HCT116 (cell line): ENCODE measurements around the gene NBL1. TPM values are rescaled to one million over a fixed set of nuclear protein-coding genes. Genes with fewer than 3 reads are reported as not detected.

Experiments used
- ATAC-seq: fragments of 200-7000 bp; cut with Tn5 transposase; 2 replicates; pipeline ENCODE4 v1.9.1; 2020; ENCODE audit warnings: mild to moderate bottlenecking, moderate library complexity
- BruUV-seq: library from RNA; stranded (reverse); fragments of 400-500 nt; replicated peaks from 2 replicates; lab custom pipeline; 2021; lab: Mats Ljungman, UMichigan
- CTCF ChIA-PET: fragments of 300-600 bp; sonication (Branson Sonifier 250); formaldehyde crosslinking; loops from one replicate; lab custom pipeline; 2021; ENCODE audit warnings: antibody characterized with exemption; lab: Charles Lee
- POLR2A ChIA-PET: fragments of 300-600, 350-600 bp; sonication (Branson Sonifier 250); formaldehyde crosslinking; loops from one replicate; lab custom pipeline; 2021; ENCODE audit warnings: antibody characterized with exemption; lab: Charles Lee
- RAD21 ChIA-PET, 2 experiments: fragments of 300-600 bp; sonication (Branson Sonifier 250); formaldehyde crosslinking; loops; one replicate each; lab custom pipeline; 2023; ENCODE audit warnings: low total read pairs in 2 of 2; ENCODE audit not compliant: uncharacterized antibody in 2 of 2, unreplicated experiment in 2 of 2, low non-redundant PET in 1 of 2; lab: Charles Lee
- DNase-seq: peaks from one replicate; pipeline ENCODE4 v3.0.0-alpha.2; 2010; ENCODE audit warnings: low read depth, low spot score
- H2AFZ ChIP-seq: fragments of 200-600 bp; shearing (Covaris generic), sonication (generic); 2 replicates; pipeline ENCODE4 v1.6.1; 2017; ENCODE audit warnings: low read depth, mixed run types, mixed read lengths, antibody characterized with exemption, low read length; ENCODE audit not compliant: poor library complexity, severe bottlenecking
- H3K27ac ChIP-seq: 2 replicates; pipeline ENCODE4 v1.5.1; 2012; ENCODE audit warnings: low read depth, low read length
- H3K27me3 ChIP-seq: fragments of 200-600 bp; sonication (generic); 2 replicates; pipeline ENCODE4 v1.6.1; 2016; ENCODE audit warnings: mixed run types, low read length, mixed read lengths; ENCODE audit not compliant: insufficient read depth
- H3K36me3 ChIP-seq, 2 experiments: fragments of 200-500 bp in 1 of 2; fragments of 200-600 bp in 1 of 2; sonication (Bioruptor generic) in 1 of 2; sonication (generic) in 1 of 2; 2 replicates each; pipeline versions ENCODE4 v1.5.1 to v1.6.1; 2014 to 2016; ENCODE audit warnings: low read length in 2 of 2, inconsistent platforms in 1 of 2, mixed read lengths in 1 of 2, mixed run types in 1 of 2; ENCODE audit not compliant: insufficient read depth in 2 of 2, control insufficient read depth in 1 of 2
- H3K4me1 ChIP-seq, 2 experiments: fragments of 200-600 bp in 1 of 2; sonication (generic) in 1 of 2; 2 replicates each; pipeline versions ENCODE4 v1.5.1 to v1.6.1; 2012 to 2017; ENCODE audit warnings: low read length in 2 of 2, inconsistent platforms in 1 of 2, mild to moderate bottlenecking in 1 of 2, mixed read lengths in 1 of 2, mixed run types in 1 of 2, moderate library complexity in 1 of 2; ENCODE audit not compliant: insufficient read depth in 2 of 2, control insufficient read depth in 1 of 2
- H3K4me2 ChIP-seq: fragments of 200-600 bp; sonication (generic); 2 replicates; pipeline ENCODE4 v1.6.1; 2017; ENCODE audit warnings: mixed run types, low read length, mixed read lengths
- H3K4me3 ChIP-seq, 2 experiments: fragments of 200-600 bp in 1 of 2; sonication (generic) in 1 of 2; replicated peaks in 1 of 2; 2 replicates each; pipeline ENCODE4 v1.5.1; 2011 to 2016; ENCODE audit warnings: low read length in 2 of 2, control low read depth in 1 of 2, low read depth in 1 of 2, mild to moderate bottlenecking in 1 of 2, mixed read lengths in 1 of 2, mixed run types in 1 of 2
- H3K79me2 ChIP-seq: fragments of 200-600 bp; sonication (generic); 2 replicates; pipeline ENCODE4 v1.6.1; 2017; ENCODE audit warnings: mild to moderate bottlenecking, mixed run types, low read length, moderate library complexity, mixed read lengths; ENCODE audit not compliant: insufficient read depth
- H3K9ac ChIP-seq: fragments of 200-600 bp; sonication (generic); 2 replicates; pipeline ENCODE4 v1.6.1; 2016; ENCODE audit warnings: low read length, mixed read lengths
- H3K9me2 ChIP-seq: fragments of 200-600 bp; sonication (generic), shearing (Covaris generic); 2 replicates; pipeline ENCODE4 v1.6.1; 2017; ENCODE audit warnings: mixed run types, mild to moderate bottlenecking, moderate library complexity; ENCODE audit not compliant: insufficient read depth
- H3K9me3 ChIP-seq, 2 experiments: fragments of 200-500 bp in 1 of 2; fragments of 200-600 bp in 1 of 2; sonication (Bioruptor generic) in 1 of 2; sonication (generic) in 1 of 2; 2 replicates each; pipeline ENCODE4 v1.6.1; 2014 to 2017; ENCODE audit warnings: low read length in 2 of 2, mixed read lengths in 2 of 2, inconsistent platforms in 1 of 2, low read depth in 1 of 2, mild to moderate bottlenecking in 1 of 2, mixed run types in 1 of 2, moderate library complexity in 1 of 2; ENCODE audit not compliant: control insufficient read depth in 1 of 2, insufficient read depth in 1 of 2
- H4K20me1 ChIP-seq: fragments of 200-600 bp; sonication (generic), shearing (Covaris generic); 2 replicates; pipeline ENCODE4 v1.6.1; 2017; ENCODE audit warnings: mixed run types, mild to moderate bottlenecking, moderate library complexity; ENCODE audit not compliant: insufficient read depth
- CEBPB ChIP-seq: IDR thresholded peaks from 2 replicates; pipeline ENCODE4 v1.6.1; 2012; ENCODE audit warnings: low read depth
- FOSL1 ChIP-seq: IDR thresholded peaks from 2 replicates; pipeline ENCODE4 v1.6.1; 2012; ENCODE audit warnings: low read depth
- RAD21 ChIP-seq: IDR thresholded peaks from 2 replicates; pipeline ENCODE4 v1.6.1; 2012; ENCODE audit warnings: low read depth, mild to moderate bottlenecking
- SP1 ChIP-seq: IDR thresholded peaks from 2 replicates; pipeline ENCODE4 v1.6.1; 2012; ENCODE audit warnings: low read depth
- SRF ChIP-seq: IDR thresholded peaks from 2 replicates; pipeline ENCODE4 v1.6.1; 2012; ENCODE audit warnings: low read depth
- TCF7L2 ChIP-seq: IDR thresholded peaks from 2 replicates; pipeline ENCODE4 v1.7.0; 2011; ENCODE audit warnings: borderline replicate concordance, inconsistent platforms; ENCODE audit not compliant: insufficient read depth, insufficient read length; ENCODE audit errors: extremely low read depth
- ZFX ChIP-seq: fragments of 450-650 bp; IDR thresholded peaks from 2 replicates; pipeline ENCODE4 v1.6.1; 2017
- ZNF274 ChIP-seq: fragments of 200-500 bp; sonication (Bioruptor generic); IDR thresholded peaks from 2 replicates; pipeline ENCODE4 v1.6.1; 2014; ENCODE audit warnings: mild to moderate bottlenecking, low read depth, low read length, inconsistent platforms
- intact Hi-C: fragments of 100-400 bp; cut with micrococcal nuclease; formaldehyde crosslinking; loops from 2 replicates; pipeline ENCODE4 v1.10.0; 2022
- total RNA-seq: library from RNA; stranded (reverse); gene quantifications from one replicate; pipeline ENCODE4 v1.2.1, GENCODE V29; 2021; ENCODE audit not compliant: unreplicated experiment
- TF ChIP-seq, protein P1 (sequence below): IDR thresholded peaks from 2 replicates; pipeline ENCODE4 v1.6.1; 2012; ENCODE audit warnings: low read depth
- TF ChIP-seq, protein P2 (sequence below): IDR thresholded peaks from 2 replicates; pipeline ENCODE4 v1.6.1; 2011; ENCODE audit warnings: mild to moderate bottlenecking, low read length, moderate library complexity; ENCODE audit not compliant: insufficient replicate concordance; ENCODE audit errors: extremely low read depth

NBL1 gene
- total RNA-seq, 1 experiment from 2014 or later: 75.4 TPM

DNA sequence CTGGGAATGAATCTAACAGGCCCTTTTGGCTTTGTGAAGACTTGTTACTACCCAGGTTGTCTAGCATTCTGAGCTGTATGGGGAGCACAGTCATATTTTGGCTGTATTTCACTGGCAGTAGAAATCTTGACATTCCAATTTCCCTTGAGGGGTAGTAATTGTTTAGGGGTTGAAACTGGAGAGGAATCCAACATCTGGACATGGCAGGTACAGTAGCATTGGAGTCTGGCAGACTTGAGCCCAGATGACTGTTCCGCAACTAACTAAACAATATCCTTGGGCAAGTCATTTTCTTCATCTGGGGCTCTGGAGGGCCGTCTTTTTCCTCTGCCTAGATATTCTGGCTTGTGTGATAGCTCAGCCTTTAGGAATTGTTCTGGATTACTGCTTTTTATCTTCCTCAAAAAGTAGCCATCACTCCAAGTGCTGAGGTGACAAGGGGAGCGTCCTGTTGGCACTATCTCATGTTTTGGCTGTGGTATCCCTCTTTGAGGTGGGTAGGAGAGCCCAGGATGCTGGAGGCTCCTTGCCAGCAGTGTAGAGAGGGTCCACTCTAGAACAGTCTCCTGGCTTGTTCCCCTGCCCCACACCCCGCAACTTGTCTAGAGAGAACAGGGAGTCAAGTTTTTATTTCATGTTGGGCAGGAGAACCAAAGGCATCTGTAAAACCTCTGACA lies 22.7 kb upstream of the NBL1 start:
- RAD21 ChIA-PET: no interaction called here
- H4K20me1 ChIP-seq: peaks cover 15% of the 10 kb centered on the region; the same call in 1 of the 2 replicates
- peaks cover 45% of the 10 kb centered on the region for H3K79me2 ChIP-seq
- POLR2A ChIA-PET: no interaction called here
- ATAC-seq: no peak
- no peaks in the 10 kb centered on the region for H3K9me2 ChIP-seq
- peaks cover 0 to 3% of the 10 kb centered on the region in 2 experiments; a peak in 1 of 4 replicates for H3K36me3 ChIP-seq
- H3K4me1 ChIP-seq: no peaks in the 10 kb centered on the region
- no peak overlapping the region for H3K4me2 ChIP-seq
- H3K27me3 ChIP-seq: no peaks in the 10 kb centered on the region
- H2AFZ ChIP-seq: no peak overlapping the region
- CTCF ChIA-PET: no interaction called here
- no TSS peak for BruUV-seq
- no peak overlapping the region for H3K9ac ChIP-seq
- no peak overlapping the region for H3K4me3 ChIP-seq
- H3K9me3 ChIP-seq: no peaks in the 10 kb centered on the region
- no peak overlapping the region for H3K27ac ChIP-seq
- DNase-seq: no peak
- intact Hi-C loops: no loop called here
- no peak for TF ChIP-seq SRF
- TF ChIP-seq, protein P1, sequence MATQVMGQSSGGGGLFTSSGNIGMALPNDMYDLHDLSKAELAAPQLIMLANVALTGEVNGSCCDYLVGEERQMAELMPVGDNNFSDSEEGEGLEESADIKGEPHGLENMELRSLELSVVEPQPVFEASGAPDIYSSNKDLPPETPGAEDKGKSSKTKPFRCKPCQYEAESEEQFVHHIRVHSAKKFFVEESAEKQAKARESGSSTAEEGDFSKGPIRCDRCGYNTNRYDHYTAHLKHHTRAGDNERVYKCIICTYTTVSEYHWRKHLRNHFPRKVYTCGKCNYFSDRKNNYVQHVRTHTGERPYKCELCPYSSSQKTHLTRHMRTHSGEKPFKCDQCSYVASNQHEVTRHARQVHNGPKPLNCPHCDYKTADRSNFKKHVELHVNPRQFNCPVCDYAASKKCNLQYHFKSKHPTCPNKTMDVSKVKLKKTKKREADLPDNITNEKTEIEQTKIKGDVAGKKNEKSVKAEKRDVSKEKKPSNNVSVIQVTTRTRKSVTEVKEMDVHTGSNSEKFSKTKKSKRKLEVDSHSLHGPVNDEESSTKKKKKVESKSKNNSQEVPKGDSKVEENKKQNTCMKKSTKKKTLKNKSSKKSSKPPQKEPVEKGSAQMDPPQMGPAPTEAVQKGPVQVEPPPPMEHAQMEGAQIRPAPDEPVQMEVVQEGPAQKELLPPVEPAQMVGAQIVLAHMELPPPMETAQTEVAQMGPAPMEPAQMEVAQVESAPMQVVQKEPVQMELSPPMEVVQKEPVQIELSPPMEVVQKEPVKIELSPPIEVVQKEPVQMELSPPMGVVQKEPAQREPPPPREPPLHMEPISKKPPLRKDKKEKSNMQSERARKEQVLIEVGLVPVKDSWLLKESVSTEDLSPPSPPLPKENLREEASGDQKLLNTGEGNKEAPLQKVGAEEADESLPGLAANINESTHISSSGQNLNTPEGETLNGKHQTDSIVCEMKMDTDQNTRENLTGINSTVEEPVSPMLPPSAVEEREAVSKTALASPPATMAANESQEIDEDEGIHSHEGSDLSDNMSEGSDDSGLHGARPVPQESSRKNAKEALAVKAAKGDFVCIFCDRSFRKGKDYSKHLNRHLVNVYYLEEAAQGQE: no peak
- no peak for TF ChIP-seq ZFX

DNA sequence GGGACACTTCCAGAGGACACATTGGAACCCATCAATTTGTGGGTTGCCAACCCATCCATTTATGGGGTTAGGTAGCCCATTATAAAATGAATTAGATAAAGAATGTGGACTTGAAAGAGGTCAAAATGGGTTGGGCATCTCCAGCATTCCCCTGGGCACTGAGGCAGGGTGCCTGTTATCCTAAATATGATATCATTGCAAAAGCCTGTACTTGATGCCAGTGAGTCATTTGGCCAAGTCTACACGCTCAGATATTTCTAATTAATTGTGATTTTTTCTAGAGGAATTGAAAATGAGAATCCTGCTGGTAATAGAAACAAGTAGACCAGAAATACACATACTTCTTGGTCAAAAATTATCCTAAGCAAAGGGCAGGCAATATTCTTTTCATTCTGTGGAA lies 21.9 kb upstream of the NBL1 start:
- ChIA-PET CTCF (no interaction called here), RAD21 (no interaction called here), POLR2A (no interaction called here)
- no peak overlapping the region for H3K4me2 ChIP-seq
- intact Hi-C loops: no loop called here
- BruUV-seq: no TSS peak
- no peaks in the 10 kb centered on the region for H3K9me2 ChIP-seq
- H3K9me3 ChIP-seq: no peaks in the 10 kb centered on the region
- peaks cover 15% of the 10 kb centered on the region; the same call in 1 of the 2 replicates for H4K20me1 ChIP-seq
- no peak overlapping the region for H3K9ac ChIP-seq
- H3K4me1 ChIP-seq: no peaks in the 10 kb centered on the region
- H3K79me2 ChIP-seq: peaks cover 43% of the 10 kb centered on the region
- no peak overlapping the region for H2AFZ ChIP-seq
- H3K27ac ChIP-seq: no peak overlapping the region
- no peak for TF ChIP-seq ZNF274
- no peak for TF ChIP-seq SP1
- TF ChIP-seq FOSL1: no peak
- TF ChIP-seq, protein P2, sequence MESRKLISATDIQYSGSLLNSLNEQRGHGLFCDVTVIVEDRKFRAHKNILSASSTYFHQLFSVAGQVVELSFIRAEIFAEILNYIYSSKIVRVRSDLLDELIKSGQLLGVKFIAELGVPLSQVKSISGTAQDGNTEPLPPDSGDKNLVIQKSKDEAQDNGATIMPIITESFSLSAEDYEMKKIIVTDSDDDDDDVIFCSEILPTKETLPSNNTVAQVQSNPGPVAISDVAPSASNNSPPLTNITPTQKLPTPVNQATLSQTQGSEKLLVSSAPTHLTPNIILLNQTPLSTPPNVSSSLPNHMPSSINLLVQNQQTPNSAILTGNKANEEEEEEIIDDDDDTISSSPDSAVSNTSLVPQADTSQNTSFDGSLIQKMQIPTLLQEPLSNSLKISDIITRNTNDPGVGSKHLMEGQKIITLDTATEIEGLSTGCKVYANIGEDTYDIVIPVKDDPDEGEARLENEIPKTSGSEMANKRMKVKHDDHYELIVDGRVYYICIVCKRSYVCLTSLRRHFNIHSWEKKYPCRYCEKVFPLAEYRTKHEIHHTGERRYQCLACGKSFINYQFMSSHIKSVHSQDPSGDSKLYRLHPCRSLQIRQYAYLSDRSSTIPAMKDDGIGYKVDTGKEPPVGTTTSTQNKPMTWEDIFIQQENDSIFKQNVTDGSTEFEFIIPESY: no peak
- TF ChIP-seq RAD21: no peak
- TF ChIP-seq ZFX: no peak
- no peak for TF ChIP-seq CEBPB
- TF ChIP-seq TCF7L2: no peak
- DNase-seq: no peak
- no peaks in the 10 kb centered on the region for H3K27me3 ChIP-seq
- no peak overlapping the region for H3K4me3 ChIP-seq
- peaks cover 0 to 3% of the 10 kb centered on the region in 2 experiments; a peak in 1 of 4 replicates for H3K36me3 ChIP-seq
- no peak for ATAC-seq
